Activated CD4-positive, alpha-beta T cell treated with anti-CD3 and anti-CD28 coated beads for 48 hours (primary cell): Measurements from ENCODE around the gene MYL11.

Source experiments
- DNase-seq: peaks from one replicate; pipeline ENCODE4 v3.0.0-alpha.2; 2020

MYL11 gene

DNA sequence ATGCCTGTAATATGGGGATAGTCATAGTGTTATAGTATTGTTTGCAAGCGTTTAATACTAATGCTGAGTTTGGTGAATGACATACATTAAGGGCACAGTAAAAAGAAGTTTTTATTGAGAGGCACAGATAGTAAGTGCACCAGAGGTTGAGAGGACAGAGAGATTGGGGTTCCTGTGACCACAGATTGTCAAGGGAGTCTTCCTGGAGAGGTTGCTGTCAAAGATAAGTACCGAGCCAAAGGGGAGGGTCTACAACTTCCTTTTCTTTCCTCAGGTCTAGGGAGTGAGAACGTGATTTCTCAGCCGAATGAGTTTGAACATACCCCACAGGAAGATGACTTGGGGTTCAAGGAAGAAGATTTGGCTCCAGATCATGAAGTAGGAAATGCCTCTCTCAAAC, 22.5 kb downstream of the MYL11 start:
- no peak for DNase-seq

DNA sequence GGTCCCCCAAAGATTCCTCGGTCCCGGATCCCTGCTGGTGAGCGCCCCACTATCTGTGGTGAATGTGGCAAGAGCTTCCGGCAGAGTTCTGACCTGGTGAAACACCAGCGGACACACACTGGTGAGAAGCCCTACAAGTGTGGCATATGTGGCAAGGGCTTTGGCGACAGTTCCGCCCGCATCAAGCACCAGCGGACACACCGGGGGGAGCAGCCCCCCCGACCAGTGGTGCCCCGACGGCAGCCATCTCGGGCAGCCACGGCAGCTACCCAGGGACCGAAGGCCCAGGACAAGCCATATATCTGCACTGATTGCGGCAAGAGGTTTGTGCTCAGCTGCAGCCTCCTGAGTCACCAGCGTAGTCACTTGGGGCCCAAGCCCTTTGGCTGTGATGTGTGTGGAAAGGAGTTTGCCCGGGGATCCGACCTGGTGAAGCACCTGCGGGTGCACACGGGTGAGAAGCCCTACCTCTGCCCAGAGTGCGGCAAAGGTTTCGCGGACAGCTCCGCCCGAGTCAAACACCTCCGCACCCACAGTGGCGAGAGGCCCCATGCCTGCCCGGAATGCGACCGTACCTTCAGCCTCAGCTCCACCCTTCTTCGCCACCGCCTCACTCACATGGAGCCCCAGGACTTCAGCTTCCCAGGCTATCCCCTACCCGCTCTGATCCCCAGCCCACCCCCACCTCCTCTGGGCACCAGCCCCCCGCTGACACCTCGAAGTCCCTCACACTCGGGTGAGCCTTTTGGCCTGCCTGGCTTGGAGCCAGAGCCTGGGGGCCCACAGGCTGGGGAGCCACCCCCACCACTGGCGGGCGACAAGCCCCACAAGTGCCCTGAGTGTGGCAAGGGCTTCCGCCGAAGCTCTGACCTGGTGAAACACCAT, 23.4 kb downstream of the MYL11 start:
- peak; percentile 15 for DNase-seq

DNA sequence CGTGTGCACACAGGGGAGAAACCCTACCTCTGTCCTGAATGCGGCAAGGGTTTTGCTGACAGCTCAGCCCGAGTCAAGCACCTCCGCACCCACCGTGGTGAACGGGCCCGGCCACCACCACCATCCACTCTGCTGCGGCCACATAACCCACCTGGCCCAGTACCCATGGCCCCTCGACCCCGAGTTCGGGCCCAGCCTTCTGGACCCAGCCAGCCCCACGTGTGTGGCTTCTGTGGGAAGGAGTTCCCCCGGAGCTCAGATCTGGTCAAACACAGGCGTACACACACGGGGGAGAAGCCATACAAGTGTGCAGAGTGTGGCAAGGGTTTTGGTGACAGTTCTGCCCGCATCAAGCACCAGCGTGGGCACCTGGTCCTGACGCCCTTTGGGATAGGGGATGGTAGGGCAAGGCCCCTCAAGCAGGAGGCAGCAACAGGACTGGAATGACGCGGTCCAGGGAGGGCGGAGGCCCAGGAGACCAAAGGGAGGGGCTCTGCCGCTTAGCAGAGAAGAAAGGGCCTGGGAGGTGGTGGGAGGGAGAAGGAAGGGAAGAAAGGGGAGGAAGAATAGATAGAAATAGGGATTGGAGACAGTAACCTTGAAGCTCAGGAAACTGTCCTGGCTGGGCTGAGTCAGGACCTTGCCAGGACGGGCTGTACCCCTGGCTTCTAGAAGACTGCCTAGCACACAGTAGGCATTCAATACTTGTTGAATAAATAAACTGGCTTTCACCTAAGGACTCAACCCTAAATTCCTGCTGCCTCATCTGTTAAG, 24.2 kb downstream of the MYL11 start:
- no peak for DNase-seq

DNA sequence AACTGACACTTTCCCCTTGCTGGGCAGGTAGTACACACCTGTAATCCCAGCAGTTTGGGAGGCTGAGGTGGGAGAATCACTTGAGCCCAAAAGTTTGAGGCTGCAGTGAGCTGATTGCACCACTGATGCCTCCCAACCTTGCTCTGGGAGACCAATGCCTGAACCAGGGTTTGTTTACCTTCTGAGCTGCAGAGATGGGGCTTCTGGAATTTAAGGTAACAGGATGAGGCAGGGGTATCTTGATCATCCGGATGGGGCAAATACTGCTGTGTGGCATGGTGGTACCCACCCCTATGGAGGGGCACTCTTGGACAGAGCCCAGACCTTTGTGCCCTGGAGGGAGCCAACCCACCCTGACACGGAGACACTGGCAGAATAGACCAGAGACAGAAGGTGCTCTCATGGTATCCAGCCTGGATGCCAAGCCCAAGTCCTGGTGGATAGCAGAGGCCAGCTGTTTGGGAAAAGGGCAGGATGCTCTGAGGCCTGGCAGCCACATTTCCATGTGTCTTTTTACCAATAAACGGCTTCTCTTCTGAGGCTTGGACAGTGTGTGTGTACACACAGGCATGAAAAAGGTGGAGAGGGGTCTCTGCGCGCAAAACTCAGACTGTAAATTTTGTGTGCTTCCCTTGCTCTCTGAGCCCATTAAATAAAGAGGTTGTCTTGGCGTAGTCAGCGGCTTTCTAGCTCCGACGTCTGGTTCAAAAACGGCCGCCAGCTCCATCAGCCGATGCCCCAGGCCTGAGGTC, 25.0 kb downstream of the MYL11 start:
- DNase-seq, result no peak

DNA sequence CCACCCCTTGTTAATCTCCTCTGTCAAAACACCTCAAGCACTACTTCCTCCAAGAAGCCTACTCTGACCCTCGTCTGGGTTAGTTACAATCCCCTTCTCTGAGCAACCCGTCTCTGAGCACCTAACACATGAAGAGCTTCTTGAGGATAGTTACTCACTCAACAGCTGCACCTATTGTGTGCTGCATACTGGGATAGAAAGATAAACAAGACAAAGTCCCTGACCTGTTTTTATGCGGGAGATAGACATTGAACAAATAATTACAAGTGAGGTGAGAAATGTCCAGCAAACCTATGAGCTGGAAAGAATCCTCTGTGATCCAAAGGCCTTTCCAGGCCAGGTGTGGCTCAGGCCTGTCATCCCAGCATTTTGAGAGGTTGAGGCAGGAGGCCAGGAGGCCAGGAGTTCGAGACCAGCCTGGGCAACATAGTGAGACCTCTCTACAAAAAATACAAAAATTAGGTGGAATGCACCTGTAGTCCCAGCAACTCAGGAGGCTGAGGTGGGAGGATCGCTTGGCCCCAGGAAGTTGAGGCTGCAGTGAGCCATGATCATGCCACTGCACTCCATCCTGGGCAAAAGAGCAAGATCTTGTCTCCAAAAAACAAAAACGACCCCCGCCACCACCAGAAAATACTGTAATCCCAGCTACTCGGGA, 27.3 kb downstream of the MYL11 start:
- no peak for DNase-seq

DNA sequence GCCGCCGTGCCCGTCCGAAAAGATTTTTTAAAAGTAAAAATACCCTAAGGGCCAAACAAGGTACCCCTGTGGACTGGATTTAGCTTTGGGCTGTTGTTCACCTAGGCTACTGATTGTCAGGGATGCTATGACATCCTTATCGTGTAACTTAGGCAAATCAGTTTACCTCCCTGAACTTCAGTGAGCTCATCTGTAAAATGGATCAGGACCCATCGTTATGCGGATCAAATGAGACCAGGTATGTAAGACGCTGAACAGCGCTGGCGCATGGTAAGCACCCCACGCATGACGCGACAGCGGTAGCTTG, 32.1 kb downstream of the MYL11 start:
- DNase-seq, result no peak

DNA sequence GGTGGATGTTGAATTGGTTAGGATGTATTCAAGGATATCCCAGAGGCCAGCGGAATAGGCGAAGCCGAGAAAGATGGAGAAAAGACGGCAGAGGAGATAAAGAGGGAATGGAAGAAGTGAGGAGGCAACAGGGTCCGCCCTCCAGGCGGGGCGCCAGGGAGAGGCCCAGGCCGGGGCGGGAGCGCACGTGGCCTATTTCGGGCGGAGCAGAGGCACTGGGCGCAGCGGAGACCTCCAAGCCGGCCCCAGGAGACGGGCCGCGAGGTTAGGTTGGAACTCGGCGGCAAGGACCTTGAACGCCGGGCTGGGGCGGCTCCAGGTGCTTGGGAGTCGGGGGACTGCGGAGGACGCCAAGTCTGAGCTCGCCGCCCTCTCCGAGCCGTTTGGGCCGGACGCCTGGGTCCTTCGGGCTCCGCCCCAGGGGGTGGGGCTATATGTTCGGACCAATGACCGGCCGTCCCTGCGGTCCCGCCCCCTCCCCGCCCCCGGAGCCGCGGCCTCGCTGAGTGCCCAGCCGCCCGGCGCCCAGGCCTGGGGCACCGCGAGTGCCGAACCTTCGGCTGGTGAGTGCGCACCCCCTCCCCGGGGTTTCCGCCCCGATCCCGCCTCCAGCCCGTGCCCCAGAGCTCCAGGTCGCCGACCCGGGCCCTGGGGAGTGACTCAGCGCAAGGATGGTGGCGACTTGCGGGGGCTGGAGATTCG, 32.7 kb downstream of the MYL11 start, which contains the start of gene ZNF771:
TSS of gene ZNF771 (plus strand) at position 505 of the 702 bp plus-strand sequence. CDS start 448 bp downstream, outside the sequence.
- peak; percentile 95 for DNase-seq

DNA sequence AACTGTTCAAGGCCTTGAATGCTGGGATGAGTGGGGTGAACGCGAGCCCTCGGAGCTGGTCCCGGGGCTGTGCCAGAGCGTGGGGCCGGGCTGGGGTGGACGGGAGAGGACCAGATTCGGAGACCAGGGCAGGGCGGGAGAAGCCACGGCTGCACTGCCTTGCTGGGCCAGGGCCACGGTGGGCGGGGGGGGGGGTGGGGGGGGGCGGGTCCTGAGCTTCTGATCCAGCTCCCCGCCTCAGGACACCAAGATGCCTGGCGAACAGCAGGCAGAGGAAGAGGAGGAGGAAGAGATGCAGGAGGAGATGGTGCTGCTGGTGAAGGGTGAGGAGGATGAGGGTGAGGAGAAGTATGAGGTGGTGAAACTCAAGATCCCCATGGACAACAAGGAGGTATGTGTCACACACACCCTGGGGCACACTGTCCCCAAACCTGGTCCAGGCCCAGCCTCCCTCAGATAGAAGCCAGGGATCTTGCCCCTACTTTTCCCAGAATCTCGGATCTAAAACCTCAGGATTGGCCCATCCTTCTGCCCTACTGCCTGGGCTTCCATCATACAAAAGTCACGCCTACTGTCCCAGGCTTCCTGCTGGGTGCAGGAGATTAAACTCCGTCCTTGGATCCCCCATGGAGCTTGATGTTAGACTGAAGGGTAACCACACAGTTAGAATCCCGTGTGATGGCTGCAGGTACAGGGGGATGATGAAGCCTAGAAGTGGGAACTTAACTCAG, 33.4 kb downstream of the MYL11 start:
- DNase-seq, result no peak

DNA sequence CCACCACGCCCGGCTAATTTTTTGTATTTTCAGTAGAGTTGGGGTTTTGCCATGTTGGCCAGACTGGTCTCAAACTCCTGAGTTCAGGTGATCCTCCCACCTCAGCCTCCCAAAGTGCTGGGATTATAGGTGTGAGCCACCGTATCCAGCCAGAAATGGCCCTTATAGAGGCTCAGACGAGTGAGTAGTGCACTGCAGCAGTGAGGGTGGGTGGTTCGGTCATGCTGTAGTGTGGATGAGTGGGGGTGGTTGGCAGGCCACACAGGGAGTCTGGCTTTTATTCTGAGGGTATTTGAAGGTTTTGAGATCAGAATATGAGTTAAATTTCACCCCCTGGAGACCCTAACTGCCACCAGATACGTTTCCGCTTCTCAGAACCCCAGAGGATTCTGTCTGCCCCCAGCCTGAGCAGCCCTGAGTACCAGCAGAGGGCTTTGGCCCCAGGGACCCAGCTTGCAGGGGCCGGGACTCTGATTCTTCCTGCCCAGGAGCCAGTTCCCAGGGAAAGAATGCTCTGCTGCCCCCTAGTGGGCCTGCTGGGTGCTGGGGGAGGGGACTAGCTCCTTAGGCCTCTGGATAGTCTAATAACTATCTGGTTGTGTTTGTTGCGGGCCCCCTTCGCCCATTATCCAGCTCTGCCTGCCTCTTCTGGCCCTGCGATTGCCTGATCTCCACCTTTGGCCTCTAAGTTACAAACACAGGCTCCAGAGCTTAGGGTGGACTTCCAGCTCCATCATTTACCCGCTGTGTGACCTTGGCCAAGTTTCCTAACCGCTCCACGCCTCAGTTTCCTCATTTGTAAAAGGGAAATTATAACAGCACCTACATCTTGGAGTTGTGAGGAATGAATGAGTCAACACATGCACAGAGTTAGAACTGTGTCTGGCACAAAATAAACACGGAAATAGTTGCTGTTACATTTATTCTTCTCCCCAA, 34.8 kb downstream of the MYL11 start:
- DNase-seq, result peak; percentile 95

DNA sequence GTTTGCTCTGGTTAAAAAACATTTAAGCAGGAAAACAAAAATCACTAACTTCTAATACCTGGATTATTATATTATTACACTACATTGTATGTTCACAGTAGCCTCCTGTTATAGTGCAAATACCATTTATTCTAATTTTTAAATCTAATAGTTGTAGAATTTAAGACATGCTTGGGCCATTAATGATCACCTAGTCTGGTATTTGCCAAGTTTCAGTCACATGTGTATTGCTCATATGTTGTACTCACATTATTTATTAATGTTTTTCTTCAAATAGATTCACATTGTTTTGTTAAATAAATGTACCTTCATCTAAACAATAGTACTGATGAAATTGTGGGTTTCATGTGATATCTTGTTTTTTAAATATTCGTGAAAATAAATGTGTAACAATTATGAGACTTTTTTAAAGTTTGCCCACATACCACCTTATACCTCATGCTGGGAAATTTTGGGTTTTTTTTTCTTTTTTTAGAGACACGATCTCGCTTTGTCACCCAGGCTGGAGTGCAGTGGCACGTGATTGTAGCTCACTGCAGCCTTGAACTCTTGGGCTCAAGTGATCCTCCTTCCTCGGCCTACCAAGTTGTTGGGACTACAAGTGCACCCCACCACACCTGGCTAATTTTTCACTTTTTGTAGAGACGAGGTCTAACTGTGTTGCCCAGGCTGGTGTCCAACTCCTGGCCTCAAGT, 38.7 kb downstream of the MYL11 start:
- DNase-seq, result no peak

DNA sequence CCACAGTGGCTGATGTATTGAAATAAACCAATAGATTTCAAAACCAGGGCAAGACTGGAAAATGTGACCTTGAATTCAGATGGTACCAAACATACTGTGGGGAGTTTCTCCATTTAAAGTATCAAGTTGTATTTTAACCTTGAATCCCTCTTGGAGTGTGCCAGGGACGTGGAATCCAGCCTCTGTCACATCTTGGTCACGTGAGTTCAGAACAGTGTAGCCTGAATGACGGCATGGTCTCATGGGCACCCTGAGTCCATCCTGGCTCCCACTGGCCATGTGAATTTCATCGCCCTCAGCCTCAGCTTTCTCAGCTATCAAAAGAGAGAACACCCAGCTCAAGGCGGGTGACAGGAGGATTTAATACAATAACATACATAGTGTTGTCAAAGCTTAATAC, 39.6 kb downstream of the MYL11 start:
- no peak for DNase-seq

DNA sequence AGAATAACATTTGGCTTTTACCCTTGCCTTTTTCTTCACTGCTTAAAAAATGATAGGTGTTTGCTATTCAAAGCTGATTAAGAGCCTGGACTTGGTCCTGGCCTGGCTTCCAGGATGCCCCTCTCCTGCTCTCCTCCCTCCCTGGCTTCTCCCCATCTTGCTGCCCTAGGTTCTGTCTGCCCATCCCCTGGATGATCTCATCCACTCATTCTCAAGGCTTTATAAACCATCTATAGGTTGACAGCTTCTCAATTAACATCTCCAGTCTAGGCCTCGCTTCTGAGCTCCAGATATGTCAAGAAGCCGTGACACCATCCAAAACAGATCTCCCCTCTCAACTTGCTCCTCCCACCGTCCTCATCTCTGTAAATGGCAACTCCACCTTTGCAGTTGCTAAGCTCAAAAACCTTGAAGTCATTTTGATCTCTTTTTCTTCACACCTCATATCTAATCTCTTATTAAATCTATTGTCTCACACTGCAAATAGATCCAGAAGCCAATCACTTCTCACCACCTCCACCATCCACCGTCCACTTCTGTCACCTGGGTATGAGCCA, 41.5 kb downstream of the MYL11 start:
- DNase-seq, result no peak

DNA sequence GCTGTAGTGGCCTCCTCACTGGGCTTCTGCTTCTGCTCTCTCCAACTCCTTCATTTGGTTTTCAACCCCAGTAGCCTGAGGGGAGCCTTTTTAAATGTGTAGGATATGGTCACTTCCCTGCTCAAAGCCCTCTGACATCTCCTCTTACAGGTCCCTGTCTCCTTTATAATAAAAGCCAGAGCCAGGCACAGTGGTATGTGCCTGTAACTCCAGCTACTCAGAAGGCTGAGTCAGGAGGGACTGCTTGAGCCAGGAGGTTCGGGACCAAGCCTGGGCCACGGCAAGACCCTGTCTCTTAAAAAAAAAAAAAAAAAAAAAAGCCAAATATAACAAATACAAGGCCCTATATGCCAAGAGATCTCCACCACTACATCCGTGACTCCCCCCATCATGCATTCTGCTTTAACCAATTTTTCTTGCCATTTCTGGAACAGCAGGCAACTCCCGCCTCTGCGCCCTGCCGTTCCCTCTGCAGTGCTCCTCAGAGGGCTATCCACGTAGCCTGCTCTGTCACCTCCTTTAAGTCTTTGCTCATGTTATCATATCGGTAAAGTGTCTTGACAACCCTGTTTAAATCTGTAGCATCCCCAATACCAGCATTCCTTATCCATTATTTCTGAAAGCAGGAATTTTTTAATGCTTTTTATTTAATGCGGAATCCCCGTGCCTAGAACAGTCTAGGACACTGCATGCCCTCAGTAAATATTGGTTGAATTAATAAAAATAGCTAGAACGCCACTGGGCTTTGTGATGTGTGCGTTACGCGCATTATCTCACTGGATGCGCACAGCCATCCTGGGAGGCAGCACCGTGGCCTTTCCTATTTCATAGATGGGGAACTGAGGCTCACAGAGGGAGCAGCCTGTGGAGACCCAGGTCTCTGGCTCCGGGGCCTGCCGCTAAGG, 42.3 kb downstream of the MYL11 start:
- DNase-seq, result no peak

DNA sequence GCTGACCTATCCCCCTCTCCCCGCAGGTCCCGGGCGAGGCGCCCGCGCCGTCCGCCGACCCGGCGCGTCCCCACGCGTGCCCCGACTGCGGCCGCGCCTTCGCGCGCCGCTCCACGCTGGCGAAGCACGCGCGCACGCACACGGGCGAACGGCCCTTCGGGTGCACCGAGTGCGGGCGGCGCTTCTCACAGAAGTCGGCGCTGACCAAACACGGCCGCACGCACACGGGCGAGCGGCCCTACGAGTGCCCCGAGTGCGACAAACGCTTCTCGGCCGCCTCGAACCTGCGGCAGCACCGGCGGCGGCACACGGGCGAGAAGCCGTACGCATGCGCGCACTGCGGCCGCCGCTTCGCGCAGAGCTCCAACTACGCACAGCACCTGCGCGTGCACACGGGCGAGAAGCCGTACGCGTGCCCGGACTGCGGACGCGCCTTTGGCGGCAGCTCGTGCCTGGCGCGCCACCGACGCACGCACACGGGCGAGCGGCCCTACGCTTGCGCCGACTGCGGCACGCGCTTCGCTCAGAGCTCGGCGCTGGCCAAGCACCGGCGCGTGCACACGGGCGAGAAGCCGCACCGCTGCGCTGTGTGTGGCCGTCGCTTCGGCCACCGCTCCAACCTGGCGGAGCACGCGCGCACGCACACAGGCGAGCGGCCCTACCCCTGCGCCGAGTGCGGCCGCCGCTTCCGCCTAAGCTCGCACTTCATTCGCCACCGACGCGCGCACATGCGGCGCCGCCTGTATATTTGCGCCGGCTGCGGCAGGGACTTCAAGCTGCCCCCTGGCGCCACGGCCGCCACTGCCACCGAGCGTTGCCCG, 43.1 kb downstream of the MYL11 start:
- peak; percentile 92 for DNase-seq

DNA sequence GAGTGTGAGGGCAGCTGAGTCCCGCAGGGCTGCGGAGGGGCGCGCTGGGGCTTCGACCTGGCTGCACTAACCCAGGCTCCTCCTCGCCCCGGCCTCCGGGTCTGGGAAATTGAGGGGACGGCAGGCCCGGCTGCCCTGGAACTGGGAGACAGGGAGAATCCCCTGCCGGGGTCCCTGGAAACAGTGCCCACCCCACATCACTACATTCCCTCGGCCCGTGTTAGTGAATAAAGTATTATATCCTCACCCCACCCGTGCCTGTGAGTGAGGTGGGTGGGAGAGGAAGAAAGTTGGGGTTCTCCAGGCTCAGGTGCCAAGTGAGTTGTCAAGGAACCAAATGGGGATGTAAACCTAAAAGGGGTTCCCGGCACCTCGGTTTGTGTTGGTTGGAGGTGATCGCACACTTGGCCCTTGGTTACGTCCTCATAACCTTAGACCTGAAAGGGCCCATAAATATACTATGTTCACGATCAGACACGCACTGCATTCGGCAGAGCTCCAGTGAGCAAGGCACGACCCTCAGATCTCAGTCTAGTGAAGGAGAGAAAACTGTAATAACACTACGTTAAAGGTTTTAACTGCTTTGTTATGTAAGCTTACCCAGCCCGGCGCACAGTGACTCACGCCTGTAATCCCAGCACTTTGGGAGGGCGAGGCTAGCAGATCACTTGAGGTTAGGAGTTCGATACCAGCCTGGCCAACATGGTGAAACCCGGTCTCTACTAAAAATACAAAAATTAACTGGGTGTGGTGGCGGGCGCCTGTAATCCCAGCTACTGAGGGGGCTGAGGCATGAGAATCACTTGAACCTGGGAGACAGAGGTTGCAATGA, 44.0 kb downstream of the MYL11 start:
- DNase-seq, result peak; percentile 27

DNA sequence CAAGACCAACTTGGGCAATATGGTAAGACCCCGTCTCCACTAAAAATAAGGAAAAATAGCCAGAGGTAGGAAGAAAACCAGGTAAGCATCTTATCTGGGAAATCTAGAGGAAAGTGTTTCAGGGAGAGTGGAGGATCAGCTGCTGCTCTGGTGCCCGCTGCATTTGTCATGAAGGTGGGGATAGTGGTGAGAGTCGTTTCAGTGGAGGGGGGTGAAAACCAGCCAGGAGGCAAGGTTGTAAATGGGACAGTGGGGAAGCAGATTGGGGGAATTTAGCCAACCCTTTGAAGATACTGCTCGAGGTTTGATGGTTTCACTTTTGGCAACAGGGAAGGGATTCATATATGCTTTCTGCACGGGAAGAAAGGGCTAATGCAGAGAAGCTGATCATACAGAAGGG, 46.4 kb downstream of the MYL11 start:
- DNase-seq, result no peak
